Measurements from ENCODE around the gene PRKCH. TPM values are rescaled to one million over a fixed set of nuclear protein-coding genes. Genes with fewer than 3 reads are reported as not detected.

PRKCH gene
- total RNA-seq, 2 experiments from 2014 or later, result 109 to 145 TPM

- DNase-seq (no peak), ATAC-seq (no peak)
- intact Hi-C loops (cut with DNase I, micrococcal nuclease), result no loop called here
- no peak overlapping the region for H3K4me3 Mint-ChIP-seq
- CTCF ChIA-PET, result interaction anchor here (0.6 to 2.8 kb wide), 4 partner anchors 9 to 353 kb away, joined by 3 to 8 read pairs (median 5); no protein-coding TSS in a partner anchor
- no peaks in the 10 kb centered on the region for H3K9me3 Mint-ChIP-seq (ENCODE audit: low read depth)
- H3K27me3 Mint-ChIP-seq, result no peaks in the 10 kb centered on the region
- peaks cover 75% of the 10 kb centered on the region for H3K36me3 Mint-ChIP-seq (ENCODE audit: low read depth)
- peaks cover 77% of the 10 kb centered on the region for H3K4me1 Mint-ChIP-seq
- POLR2A ChIA-PET, result no interaction called here
- peak overlapping the region; percentile 38 for H3K27ac Mint-ChIP-seq
Measured at GRCh38 chr14:61484826-61485584, 163.6 kb downstream of the PRKCH start.

DNA sequence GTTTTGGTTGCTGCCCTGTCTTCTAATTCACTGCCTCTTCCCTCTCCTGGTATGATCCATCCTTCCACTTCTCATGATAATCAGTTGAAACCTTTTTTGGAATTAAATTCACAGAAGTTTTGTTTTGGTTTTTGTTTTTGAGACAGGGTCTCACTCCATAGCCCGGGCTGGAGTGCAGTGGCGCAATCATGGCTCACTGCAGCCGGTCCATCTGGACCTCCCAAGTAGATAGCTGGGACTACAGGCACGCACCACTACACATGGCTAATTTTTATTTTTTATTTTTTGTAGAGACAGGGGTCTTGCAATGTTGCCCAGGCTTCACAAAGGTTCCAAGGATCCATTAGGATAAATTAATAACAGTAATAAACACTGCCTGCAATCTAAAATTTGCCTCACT is 164.3 kb downstream of the PRKCH start:
- Mint-ChIP-seq H3K9me3 (ENCODE audit: low read depth) (no peaks in the 10 kb centered on the region), H3K27me3 (no peaks in the 10 kb centered on the region), H3K27ac (peak overlapping the region; percentile 72), H3K4me3 (no peak overlapping the region), H3K4me1 (peaks cover 76% of the 10 kb centered on the region), H3K36me3 (ENCODE audit: low read depth) (peaks cover 76% of the 10 kb centered on the region)
- ATAC-seq (no peak), DNase-seq (no peak)
- ChIA-PET POLR2A (interaction anchor here (0.5 kb wide), 1 partner anchor 74 kb away, joined by 3 read pairs; no protein-coding TSS in a partner anchor), CTCF (interaction anchor here (0.6 to 2.8 kb wide), 3 partner anchors 9 to 353 kb away, joined by 3 to 8 read pairs (median 4); no protein-coding TSS in a partner anchor)
- intact Hi-C loops (cut with DNase I, micrococcal nuclease), result no loop called here

GRCh38 chr14:61486930-61487495 is 165.6 kb downstream of the PRKCH start:
- Mint-ChIP-seq H3K4me1 (peaks cover 63% of the 10 kb centered on the region), H3K36me3 (ENCODE audit: low read depth) (peaks cover 65% of the 10 kb centered on the region), H3K27me3 (no peaks in the 10 kb centered on the region), H3K27ac (peak overlapping the region; percentile 40), H3K4me3 (no peak overlapping the region), H3K9me3 (ENCODE audit: low read depth) (no peaks in the 10 kb centered on the region)
- ATAC-seq (no peak), DNase-seq (no peak)
- intact Hi-C loops (cut with DNase I, micrococcal nuclease), result no loop called here
- POLR2A ChIA-PET, result interaction anchor here (0.6 to 1.0 kb wide), 2 partner anchors 9 to 204 kb away, joined by 3 to 8 read pairs; no protein-coding TSS in a partner anchor
- CTCF ChIA-PET, result interaction anchor here (0.6 to 1.6 kb wide), 4 partner anchors 9 to 66 kb away, joined by 3 to 6 read pairs (median 4); no protein-coding TSS in a partner anchor

- H3K4me3 Mint-ChIP-seq, result no peak overlapping the region
- ChIA-PET CTCF (interaction anchor here (0.7 to 2.8 kb wide), 4 partner anchors 8 to 152 kb away, joined by 3 to 10 read pairs (median 8); no protein-coding TSS in a partner anchor), POLR2A (no interaction called here)
- no peak for DNase-seq
- intact Hi-C loops (cut with DNase I, micrococcal nuclease), result no loop called here
- H3K27me3 Mint-ChIP-seq, result no peaks in the 10 kb centered on the region
- no peak for ATAC-seq
- H3K4me1 Mint-ChIP-seq, result peaks cover 51% of the 10 kb centered on the region
- peak overlapping the region; percentile 57 for H3K27ac Mint-ChIP-seq
- H3K36me3 Mint-ChIP-seq (ENCODE audit: low read depth), result peaks cover 53% of the 10 kb centered on the region
- H3K9me3 Mint-ChIP-seq (ENCODE audit: low read depth), result no peaks in the 10 kb centered on the region
Measured at GRCh38 chr14:61488417-61489401, 167.3 kb downstream of the PRKCH start.

GRCh38 chr14:61489512-61489911 is 168.1 kb downstream of the PRKCH start:
- no peaks in the 10 kb centered on the region for H3K9me3 Mint-ChIP-seq (ENCODE audit: low read depth)
- H3K27me3 Mint-ChIP-seq, result no peaks in the 10 kb centered on the region
- CTCF ChIA-PET, result interaction anchor here (2.0 to 2.8 kb wide), 3 partner anchors 9 to 14 kb away, joined by 7 to 10 read pairs (median 10); no protein-coding TSS in a partner anchor
- no peak overlapping the region for H3K4me3 Mint-ChIP-seq
- H3K4me1 Mint-ChIP-seq, result peaks cover 46% of the 10 kb centered on the region
- H3K27ac Mint-ChIP-seq, result peak overlapping the region; percentile 57
- ATAC-seq (no peak), DNase-seq (no peak)
- intact Hi-C loops (cut with DNase I, micrococcal nuclease), result no loop called here
- peaks cover 48% of the 10 kb centered on the region for H3K36me3 Mint-ChIP-seq (ENCODE audit: low read depth)
- POLR2A ChIA-PET, result no interaction called here

GRCh38 chr14:61489932-61490331 is 168.6 kb downstream of the PRKCH start:
- Mint-ChIP-seq H3K4me1 (peaks cover 46% of the 10 kb centered on the region), H3K27me3 (no peaks in the 10 kb centered on the region), H3K4me3 (no peak overlapping the region), H3K36me3 (ENCODE audit: low read depth) (peaks cover 49% of the 10 kb centered on the region), H3K27ac (peak overlapping the region; percentile 57), H3K9me3 (ENCODE audit: low read depth) (no peaks in the 10 kb centered on the region)
- DNase-seq (no peak), ATAC-seq (no peak)
- POLR2A ChIA-PET, result no interaction called here
- intact Hi-C loops (cut with DNase I, micrococcal nuclease), result loop anchor here in 1 of 2 experiments (1.0 kb wide), 1 partner anchor 10 kb away; no protein-coding TSS in a partner anchor
- CTCF ChIA-PET, result interaction anchor here (0.7 to 2.8 kb wide), 6 partner anchors 9 to 348 kb away, joined by 4 to 10 read pairs (median 6); no protein-coding TSS in a partner anchor

GRCh38 chr14:61491224-61491623 is 169.8 kb downstream of the PRKCH start:
- Mint-ChIP-seq H3K4me3 (no peak overlapping the region), H3K36me3 (ENCODE audit: low read depth) (peaks cover 49% of the 10 kb centered on the region), H3K9me3 (ENCODE audit: low read depth) (no peaks in the 10 kb centered on the region), H3K27ac (no peak overlapping the region), H3K4me1 (peaks cover 45% of the 10 kb centered on the region), H3K27me3 (no peaks in the 10 kb centered on the region)
- intact Hi-C loops (cut with DNase I, micrococcal nuclease), result no loop called here
- ATAC-seq, result no peak
- POLR2A ChIA-PET, result interaction anchor here (0.7 kb wide), 1 partner anchor 10 kb away, joined by 10 read pairs; no protein-coding TSS in a partner anchor
- DNase-seq, result no peak
- CTCF ChIA-PET, result interaction anchor here (0.6 to 3.6 kb wide), 8 partner anchors 11 to 347 kb away, joined by 3 to 19 read pairs (median 3); no protein-coding TSS in a partner anchor

DNA sequence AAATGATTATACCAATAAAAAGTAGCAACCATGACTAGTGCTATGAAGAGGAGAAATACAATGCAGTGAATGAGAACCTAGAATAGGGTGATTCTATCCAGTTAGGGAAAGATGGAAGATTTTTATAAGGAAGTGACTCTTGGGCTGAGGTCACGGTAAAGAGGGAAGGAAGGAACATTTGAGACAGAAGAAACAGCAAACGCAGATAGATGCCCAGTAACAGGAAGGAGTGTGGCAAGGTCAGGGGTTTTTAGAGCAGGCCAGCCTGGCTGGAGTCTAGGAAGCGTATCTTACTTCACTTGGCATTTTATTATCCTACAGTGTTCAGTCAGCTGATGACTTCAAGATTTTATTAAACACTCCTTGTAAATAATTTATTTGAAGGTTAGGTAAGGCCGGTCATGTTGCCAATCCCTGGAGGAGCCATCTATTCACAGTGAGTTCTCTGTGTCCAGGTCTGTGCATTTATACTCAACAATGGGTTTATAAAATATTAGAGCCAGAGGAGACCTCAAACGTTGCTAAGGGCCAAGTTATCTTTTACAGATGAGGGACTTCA is 170.6 kb downstream of the PRKCH start:
- no peak for DNase-seq
- peaks cover 51% of the 10 kb centered on the region for H3K4me1 Mint-ChIP-seq
- ChIA-PET POLR2A (no interaction called here), CTCF (interaction anchor here (0.5 to 5.1 kb wide), 10 partner anchors 11 to 257 kb away, joined by 3 to 49 read pairs (median 3); partner anchors contain the start of gene HIF1A)
- H3K27me3 Mint-ChIP-seq, result no peaks in the 10 kb centered on the region
- H3K9me3 Mint-ChIP-seq (ENCODE audit: low read depth), result no peaks in the 10 kb centered on the region
- intact Hi-C loops (cut with DNase I, micrococcal nuclease), result no loop called here
- peaks cover 50% of the 10 kb centered on the region for H3K36me3 Mint-ChIP-seq (ENCODE audit: low read depth)
- ATAC-seq, result no peak
- H3K27ac Mint-ChIP-seq, result no peak overlapping the region
- no peak overlapping the region for H3K4me3 Mint-ChIP-seq

- CTCF ChIA-PET, result interaction anchor here (0.5 to 5.1 kb wide), 5 partner anchors 10 to 257 kb away, joined by 3 to 49 read pairs (median 3); partner anchors contain the start of gene HIF1A
- H3K9me3 Mint-ChIP-seq (ENCODE audit: low read depth), result no peaks in the 10 kb centered on the region
- H3K36me3 Mint-ChIP-seq (ENCODE audit: low read depth), result peaks cover 50% of the 10 kb centered on the region
- intact Hi-C loops (cut with DNase I, micrococcal nuclease), result no loop called here
- H3K27ac Mint-ChIP-seq, result no peak overlapping the region
- POLR2A ChIA-PET, result no interaction called here
- H3K4me1 Mint-ChIP-seq, result peaks cover 53% of the 10 kb centered on the region
- H3K27me3 Mint-ChIP-seq, result no peaks in the 10 kb centered on the region
- DNase-seq, result no peak
- ATAC-seq, result peak; percentile 57
- H3K4me3 Mint-ChIP-seq, result no peak overlapping the region
Measured at GRCh38 chr14:61492474-61492873, 171.1 kb downstream of the PRKCH start.

DNA sequence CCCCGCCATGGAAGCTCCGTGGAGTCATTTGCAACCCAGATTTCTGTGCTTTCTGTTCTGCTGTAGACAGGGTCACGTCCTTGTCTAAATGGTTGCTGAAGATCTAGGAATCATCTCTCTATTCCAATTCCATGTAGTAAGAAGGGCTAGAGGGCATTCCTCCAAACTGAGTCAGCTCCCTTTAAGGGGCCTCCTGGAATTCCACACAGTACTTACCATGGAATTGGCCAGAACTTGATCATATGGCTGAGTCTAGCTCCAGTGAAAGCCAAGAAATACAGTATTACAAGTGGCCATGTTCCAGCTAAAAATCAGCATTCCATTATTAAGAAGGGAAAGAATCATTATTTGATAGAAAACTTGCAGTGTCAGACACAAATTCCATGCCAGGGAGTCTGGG is 171.9 kb downstream of the PRKCH start:
- POLR2A ChIA-PET, result interaction anchor here (1.4 kb wide), 1 partner anchor 13 kb away, joined by 5 read pairs; no protein-coding TSS in a partner anchor
- no peak for DNase-seq
- no peak overlapping the region for H3K27ac Mint-ChIP-seq
- no peak for ATAC-seq
- intact Hi-C loops (cut with DNase I, micrococcal nuclease), result no loop called here
- peaks cover 57% of the 10 kb centered on the region for H3K4me1 Mint-ChIP-seq
- no peaks in the 10 kb centered on the region for H3K27me3 Mint-ChIP-seq
- H3K36me3 Mint-ChIP-seq (ENCODE audit: low read depth), result peaks cover 52% of the 10 kb centered on the region
- no peaks in the 10 kb centered on the region for H3K9me3 Mint-ChIP-seq (ENCODE audit: low read depth)
- no peak overlapping the region for H3K4me3 Mint-ChIP-seq
- CTCF ChIA-PET, result interaction anchor here (1.2 to 5.1 kb wide), 6 partner anchors 9 to 202 kb away, joined by 3 to 49 read pairs (median 6); partner anchors contain the start of gene HIF1A

Data from activated CD4-positive, alpha-beta T cell treated with anti-CD3 and anti-CD28 coated beads for 36 hours (primary cell).